IPS-18a (cell line): ENCODE measurements around the gene WASHC2A.
"Not testable (repeated sequence)": the region's sequence is repeated elsewhere in the genome, so short reads cannot be mapped to it uniquely, and the experiment has no call there.

ENCODE experiments used
- H3K27ac ChIP-seq: one replicate; pipeline ENCODE4 v1.5.1; 2013; ENCODE audit warnings: low read length
- H3K27me3 ChIP-seq: one replicate; pipeline ENCODE4 v1.6.1; 2013; ENCODE audit warnings: mild to moderate bottlenecking, low read length; ENCODE audit not compliant: control insufficient read depth, insufficient read depth
- H3K36me3 ChIP-seq: one replicate; pipeline ENCODE4 v1.6.1; 2013; ENCODE audit warnings: low read depth, low read length; ENCODE audit not compliant: control insufficient read depth
- H3K4me1 ChIP-seq: one replicate; pipeline ENCODE4 v1.6.1; 2013; ENCODE audit warnings: low read depth, low read length; ENCODE audit not compliant: control insufficient read depth
- H3K4me3 ChIP-seq: one replicate; pipeline ENCODE4 v1.5.1; 2013; ENCODE audit warnings: low read length
- H3K9ac ChIP-seq: one replicate; pipeline ENCODE4 v1.6.1; 2013; ENCODE audit warnings: mild to moderate bottlenecking, low read length, moderate library complexity
- H3K9me3 ChIP-seq: one replicate; pipeline ENCODE4 v1.6.1; 2013; ENCODE audit warnings: low read depth, low read length; ENCODE audit not compliant: control insufficient read depth

Gene WASHC2A, protein sequence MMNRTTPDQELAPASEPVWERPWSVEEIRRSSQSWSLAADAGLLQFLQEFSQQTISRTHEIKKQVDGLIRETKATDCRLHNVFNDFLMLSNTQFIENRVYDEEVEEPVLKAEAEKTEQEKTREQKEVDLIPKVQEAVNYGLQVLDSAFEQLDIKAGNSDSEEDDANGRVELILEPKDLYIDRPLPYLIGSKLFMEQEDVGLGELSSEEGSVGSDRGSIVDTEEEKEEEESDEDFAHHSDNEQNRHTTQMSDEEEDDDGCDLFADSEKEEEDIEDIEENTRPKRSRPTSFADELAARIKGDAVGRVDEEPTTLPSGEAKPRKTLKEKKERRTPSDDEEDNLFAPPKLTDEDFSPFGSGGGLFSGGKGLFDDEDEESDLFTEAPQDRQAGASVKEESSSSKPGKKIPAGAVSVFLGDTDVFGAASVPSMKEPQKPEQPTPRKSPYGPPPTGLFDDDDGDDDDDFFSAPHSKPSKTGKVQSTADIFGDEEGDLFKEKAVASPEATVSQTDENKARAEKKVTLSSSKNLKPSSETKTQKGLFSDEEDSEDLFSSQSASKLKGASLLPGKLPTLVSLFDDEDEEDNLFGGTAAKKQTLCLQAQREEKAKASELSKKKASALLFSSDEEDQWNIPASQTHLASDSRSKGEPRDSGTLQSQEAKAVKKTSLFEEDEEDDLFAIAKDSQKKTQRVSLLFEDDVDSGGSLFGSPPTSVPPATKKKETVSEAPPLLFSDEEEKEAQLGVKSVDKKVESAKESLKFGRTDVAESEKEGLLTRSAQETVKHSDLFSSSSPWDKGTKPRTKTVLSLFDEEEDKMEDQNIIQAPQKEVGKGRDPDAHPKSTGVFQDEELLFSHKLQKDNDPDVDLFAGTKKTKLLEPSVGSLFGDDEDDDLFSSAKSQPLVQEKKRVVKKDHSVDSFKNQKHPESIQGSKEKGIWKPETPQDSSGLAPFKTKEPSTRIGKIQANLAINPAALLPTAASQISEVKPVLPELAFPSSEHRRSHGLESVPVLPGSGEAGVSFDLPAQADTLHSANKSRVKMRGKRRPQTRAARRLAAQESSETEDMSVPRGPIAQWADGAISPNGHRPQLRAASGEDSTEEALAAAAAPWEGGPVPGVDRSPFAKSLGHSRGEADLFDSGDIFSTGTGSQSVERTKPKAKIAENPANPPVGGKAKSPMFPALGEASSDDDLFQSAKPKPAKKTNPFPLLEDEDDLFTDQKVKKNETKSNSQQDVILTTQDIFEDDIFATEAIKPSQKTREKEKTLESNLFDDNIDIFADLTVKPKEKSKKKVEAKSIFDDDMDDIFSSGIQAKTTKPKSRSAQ (N-terminal part only)

GRCh38 chr10:50067546-50068351 lies at the start of gene WASHC2A:
Gene WASHC2A, plus strand, starts transcription at chr10:50067954. Its CDS starts 52 bp downstream, at chr10:50068006.
- H3K36me3 ChIP-seq, H3K27ac ChIP-seq, H3K9me3 ChIP-seq, H3K27me3 ChIP-seq, H3K4me1 ChIP-seq: not testable (repeated sequence)
- peak within 1 kb of the TSS; percentile 42 for H3K9ac ChIP-seq
- H3K4me3 ChIP-seq = peak within 1 kb of the TSS; percentile 61

DNA sequence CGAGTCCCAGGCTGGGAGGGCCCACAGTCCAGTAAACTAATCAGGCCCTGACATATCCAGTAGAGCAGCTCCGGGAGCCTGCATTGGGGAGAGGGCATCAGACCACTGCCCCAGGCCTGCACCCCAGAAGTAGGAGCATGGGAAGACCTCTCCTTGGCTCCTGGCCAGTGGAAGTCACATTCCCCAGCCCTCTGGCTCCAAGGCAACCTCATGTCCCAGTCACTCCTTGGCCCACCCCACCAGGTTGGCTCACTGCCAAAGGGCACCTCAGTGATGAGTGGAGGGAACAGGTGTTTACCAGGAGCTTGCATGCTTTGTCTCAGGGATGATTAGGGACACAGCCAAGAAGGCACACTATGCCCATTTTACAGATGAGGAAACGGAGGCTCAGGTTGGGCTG lies 48.5 kb upstream of the WASHC2A start:
- not testable (repeated sequence) for H3K9ac ChIP-seq, H3K4me3 ChIP-seq, H3K4me1 ChIP-seq, H3K9me3 ChIP-seq, H3K36me3 ChIP-seq, H3K27ac ChIP-seq, H3K27me3 ChIP-seq

DNA sequence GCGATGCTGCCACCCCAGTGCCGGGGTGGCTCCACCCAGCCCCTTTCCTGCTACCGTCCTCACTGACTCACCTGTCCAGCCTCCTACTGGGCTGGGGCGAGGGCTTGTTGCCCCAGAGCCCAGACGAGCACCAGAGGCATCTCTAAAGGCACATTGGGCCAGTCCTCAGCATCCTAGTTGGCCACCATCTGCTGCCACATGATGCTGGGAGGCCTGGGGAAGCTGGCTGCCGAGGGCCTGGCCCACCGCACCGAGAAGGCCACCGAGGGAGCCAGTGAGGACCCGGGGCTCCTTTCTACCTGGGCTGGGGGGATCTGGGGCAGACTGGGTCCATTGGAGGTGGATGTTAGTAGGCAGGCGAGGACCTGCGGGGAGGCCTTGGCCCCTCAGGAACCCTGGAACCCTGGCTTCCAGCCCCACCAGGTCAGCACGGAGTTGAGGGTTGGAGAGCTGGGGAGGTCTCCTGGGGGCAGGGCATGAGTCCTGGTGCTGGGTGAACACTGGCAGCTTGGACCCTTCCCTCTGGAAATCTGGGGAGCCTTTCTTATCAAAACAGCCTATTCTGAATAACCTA lies 47.2 kb upstream of the WASHC2A start:
- not testable (repeated sequence) for H3K9me3 ChIP-seq, H3K4me1 ChIP-seq, H3K27me3 ChIP-seq, H3K36me3 ChIP-seq, H3K27ac ChIP-seq, H3K4me3 ChIP-seq, H3K9ac ChIP-seq

DNA sequence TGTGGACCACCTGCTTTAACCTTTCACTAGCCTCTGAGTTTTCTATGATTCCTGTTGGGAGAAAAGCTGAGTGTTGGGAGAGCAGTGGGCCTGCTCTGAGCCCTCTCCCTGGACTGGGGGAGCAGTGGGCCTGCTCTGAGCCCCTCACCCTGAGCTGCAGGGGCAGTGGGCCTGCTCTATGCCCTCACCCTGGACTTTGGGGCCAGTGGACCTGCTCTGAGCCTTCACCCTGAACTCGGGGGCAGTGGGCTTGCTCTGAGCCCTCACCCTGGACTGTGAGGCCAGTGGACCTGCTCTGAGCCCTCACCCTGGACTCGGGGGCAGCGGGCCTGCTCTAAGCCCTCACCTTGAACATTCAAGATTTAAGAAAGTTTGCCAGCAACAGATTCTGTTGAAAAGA lies 46.1 kb upstream of the WASHC2A start:
- H3K27ac ChIP-seq = no peak overlapping the region
- no peak overlapping the region for H3K9ac ChIP-seq
- no peak overlapping the region for H3K4me3 ChIP-seq
- H3K4me1 ChIP-seq = no peaks in the 10 kb centered on the region
- H3K27me3 ChIP-seq = no peaks in the 10 kb centered on the region
- H3K36me3 ChIP-seq = no peaks in the 10 kb centered on the region
- H3K9me3 ChIP-seq = no peaks in the 10 kb centered on the region

DNA sequence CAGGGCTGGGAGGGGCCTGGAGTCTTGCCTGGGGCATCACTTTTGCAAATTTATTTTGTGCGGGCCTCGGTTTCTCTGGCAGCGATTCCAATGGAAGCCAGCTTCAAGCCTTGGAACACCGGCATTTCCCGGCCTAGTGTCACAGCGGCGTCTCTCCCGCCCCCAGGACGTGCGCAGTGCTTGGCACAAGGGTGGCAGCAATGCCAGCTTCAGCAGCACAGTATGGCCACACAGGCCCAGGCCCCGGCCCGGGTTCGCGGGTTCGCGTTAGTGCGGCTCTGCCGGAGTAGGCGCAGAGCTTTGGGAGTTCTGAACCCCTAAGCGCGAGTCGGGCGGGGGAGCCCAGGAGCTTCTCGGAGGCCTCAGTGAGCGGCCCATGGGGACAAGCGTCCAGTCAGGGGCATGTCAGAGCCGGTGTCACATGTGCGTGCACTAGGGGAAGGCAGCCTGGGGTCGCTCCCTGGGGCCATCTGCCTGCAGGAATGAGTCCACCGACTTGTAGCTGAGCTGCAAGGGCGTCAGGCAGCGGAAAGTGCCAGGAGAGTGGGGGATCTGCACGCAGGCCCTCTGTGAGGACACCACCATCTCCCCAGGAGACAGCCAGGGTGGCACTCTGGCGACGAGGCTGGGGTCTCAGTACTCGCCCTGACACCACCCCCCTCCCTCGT lies 42.9 kb upstream of the WASHC2A start:
- not testable (repeated sequence) for H3K9ac ChIP-seq, H3K36me3 ChIP-seq, H3K4me3 ChIP-seq, H3K27ac ChIP-seq, H3K4me1 ChIP-seq, H3K9me3 ChIP-seq, H3K27me3 ChIP-seq

DNA sequence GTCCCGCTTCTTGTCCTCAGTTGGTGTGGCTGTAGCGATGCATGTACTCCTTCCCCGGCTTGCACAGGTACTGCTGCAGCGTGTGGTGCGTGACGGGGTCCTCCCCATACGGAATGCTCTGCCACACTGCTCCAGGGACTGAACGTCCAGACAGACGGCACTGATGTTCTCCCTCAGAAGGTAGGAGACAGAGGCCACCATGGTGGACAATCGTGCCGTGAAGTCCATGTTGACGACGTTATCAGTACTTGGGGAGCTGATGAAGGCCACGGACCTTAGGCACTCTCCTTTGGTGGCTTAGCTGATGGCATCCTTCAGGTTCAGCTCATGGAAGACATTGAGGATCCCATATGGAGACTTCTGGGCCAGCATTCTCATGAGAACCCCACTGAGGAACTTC lies 42.1 kb upstream of the WASHC2A start:
- no peak overlapping the region for H3K4me3 ChIP-seq
- H3K4me1 ChIP-seq = no peaks in the 10 kb centered on the region
- H3K9me3 ChIP-seq = no peaks in the 10 kb centered on the region
- H3K9ac ChIP-seq = no peak overlapping the region
- no peaks in the 10 kb centered on the region for H3K27me3 ChIP-seq
- no peak overlapping the region for H3K27ac ChIP-seq
- no peaks in the 10 kb centered on the region for H3K36me3 ChIP-seq

GRCh38 chr10:50027195-50027594 lies 40.6 kb upstream of the WASHC2A start:
- no peaks in the 10 kb centered on the region for H3K36me3 ChIP-seq
- no peak overlapping the region for H3K27ac ChIP-seq
- H3K27me3 ChIP-seq = no peaks in the 10 kb centered on the region
- H3K9me3 ChIP-seq = no peaks in the 10 kb centered on the region
- H3K4me3 ChIP-seq = no peak overlapping the region
- no peak overlapping the region for H3K9ac ChIP-seq
- H3K4me1 ChIP-seq = no peaks in the 10 kb centered on the region

DNA sequence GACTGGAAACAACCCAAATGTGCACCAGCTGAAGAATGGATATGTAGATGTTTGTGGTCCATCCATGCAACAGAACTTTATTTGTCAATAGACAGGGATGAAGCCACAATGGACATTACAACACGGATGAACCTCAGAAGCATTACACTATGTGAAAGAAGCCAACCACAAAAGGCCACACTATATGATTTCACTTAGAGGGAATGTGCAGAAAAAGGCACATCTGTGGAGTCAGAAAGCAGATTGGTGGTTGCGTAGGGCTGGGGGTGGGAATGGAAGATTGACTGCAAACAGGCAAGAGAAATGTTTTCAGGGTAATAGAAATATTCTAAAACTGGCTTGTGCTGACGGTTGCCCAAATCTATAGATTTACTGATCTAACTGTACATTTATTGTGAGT lies 34.3 kb upstream of the WASHC2A start:
- no peak overlapping the region for H3K9ac ChIP-seq
- H3K36me3 ChIP-seq = no peaks in the 10 kb centered on the region
- no peak overlapping the region for H3K4me3 ChIP-seq
- H3K9me3 ChIP-seq = no peaks in the 10 kb centered on the region
- no peaks in the 10 kb centered on the region for H3K27me3 ChIP-seq
- H3K4me1 ChIP-seq = no peaks in the 10 kb centered on the region
- H3K27ac ChIP-seq = no peak overlapping the region

DNA sequence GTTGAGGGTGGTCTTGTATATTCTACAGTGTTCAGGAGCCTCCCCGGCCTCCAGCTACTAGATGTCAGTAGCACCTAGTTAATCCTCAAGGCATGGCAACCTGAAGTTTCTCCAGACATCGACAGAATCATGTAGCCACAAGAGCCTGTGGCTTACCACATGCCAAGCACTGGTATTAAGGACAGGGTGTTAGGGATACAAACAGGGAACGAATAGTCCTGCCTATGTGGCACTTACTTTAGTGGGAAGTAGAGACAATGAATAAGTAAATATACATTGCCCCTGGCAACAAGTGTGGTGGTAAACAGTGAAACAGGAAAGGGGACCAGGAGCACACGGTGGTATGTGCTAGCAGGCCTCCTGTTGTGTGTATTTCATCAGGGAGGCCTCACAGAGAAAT lies 32.4 kb upstream of the WASHC2A start:
- not testable (repeated sequence) for H3K27ac ChIP-seq, H3K27me3 ChIP-seq, H3K4me3 ChIP-seq, H3K9ac ChIP-seq, H3K9me3 ChIP-seq, H3K36me3 ChIP-seq, H3K4me1 ChIP-seq

DNA sequence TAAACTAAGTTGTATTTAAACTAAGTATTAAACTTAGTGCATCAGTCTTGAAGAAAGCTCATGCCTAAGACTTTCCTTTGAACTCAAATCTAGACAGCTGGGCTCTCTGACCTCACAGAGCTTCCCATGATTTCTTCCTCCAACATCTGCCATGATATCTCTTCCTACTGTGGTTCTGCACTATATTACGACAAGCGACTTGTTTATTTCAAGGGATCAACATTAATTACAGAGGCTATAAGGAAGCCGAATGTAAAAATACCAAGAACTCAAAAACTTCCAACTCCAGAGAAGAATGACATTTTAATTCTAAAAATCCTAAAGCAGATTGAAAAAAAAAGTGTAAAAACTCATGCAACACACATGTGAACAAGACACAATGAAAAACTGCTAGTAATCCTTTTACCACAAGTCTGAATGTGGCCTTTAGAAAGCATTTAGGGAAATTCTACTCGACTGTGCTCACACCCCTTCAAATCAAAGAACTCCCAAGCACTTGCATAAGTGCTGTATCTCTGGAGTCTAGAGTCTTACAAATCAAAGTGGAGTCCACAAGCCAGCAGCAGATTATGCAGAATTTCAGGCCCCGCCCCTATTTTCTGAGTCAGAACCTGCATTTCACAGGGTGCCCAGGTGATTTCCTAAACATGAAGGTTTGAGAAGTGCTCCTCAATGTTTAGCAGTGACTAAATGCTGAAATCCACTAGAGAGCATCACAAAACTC lies 22.7 kb upstream of the WASHC2A start:
- no peak overlapping the region for H3K9ac ChIP-seq
- no peaks in the 10 kb centered on the region for H3K36me3 ChIP-seq
- H3K4me1 ChIP-seq = no peaks in the 10 kb centered on the region
- H3K9me3 ChIP-seq = no peaks in the 10 kb centered on the region
- H3K4me3 ChIP-seq = no peak overlapping the region
- H3K27me3 ChIP-seq = no peaks in the 10 kb centered on the region
- no peak overlapping the region for H3K27ac ChIP-seq
